Thoracic aorta (tissue), 2 donors: ENCODE results near the gene SNTB2. TPM values are rescaled to one million over a fixed set of nuclear protein-coding genes. Genes with fewer than 3 reads are reported as not detected.
A peak's percentile ranks its signal among the peaks of the same experiment; 100 is the strongest.

Source experiments
- ATAC-seq: fragments of 150-250 bp; one replicate; pipeline ENCODE4 v1.8.0; 2017; ENCODE audit warnings: low read depth; ENCODE audit not compliant: insufficient number of reproducible peaks, low FRiP score
- DNase-seq: peaks from one replicate; pipeline ENCODE4 v3.0.0-alpha.2; 2020; ENCODE audit warnings: low spot score
- H3K27ac ChIP-seq, 2 donors: fragments of 200-600 bp; sonication (generic); 1 replicate in 1 of 2; 2 replicates in 1 of 2; pipeline ENCODE4 v1.5.1; 2016; ENCODE audit warnings: mild to moderate bottlenecking in 2 of 2, moderate library complexity in 2 of 2
- H3K27me3 ChIP-seq: fragments of 200-600 bp; sonication (generic); replicated peaks from 2 replicates; pipeline ENCODE4 v1.6.0; 2016; ENCODE audit warnings: mild to moderate bottlenecking; ENCODE audit not compliant: insufficient read depth
- H3K36me3 ChIP-seq: fragments of 200-600 bp; sonication (generic); one replicate; pipeline ENCODE4 v1.5.1; 2016
- H3K4me1 ChIP-seq, 2 donors: fragments of 200-600 bp; sonication (generic); 1 replicate in 1 of 2; 2 replicates in 1 of 2; pipeline versions ENCODE4 v1.5.1 to v1.6.0; 2016; ENCODE audit warnings: low read depth in 2 of 2, mild to moderate bottlenecking in 1 of 2; ENCODE audit not compliant: control insufficient read depth in 1 of 2
- H3K4me3 ChIP-seq: fragments of 200-600 bp; sonication (generic); 2 replicates; pipeline ENCODE4 v1.5.1; 2016; ENCODE audit warnings: mild to moderate bottlenecking
- H3K9me3 ChIP-seq: fragments of 200-600 bp; sonication (generic); 2 replicates; pipeline ENCODE4 v1.5.1; 2016
- CTCF ChIP-seq: fragments of 200-600 bp; sonication (generic); IDR thresholded peaks from one replicate; pipeline ENCODE4 v1.5.1; 2019; ENCODE audit warnings: antibody characterized with exemption
- total RNA-seq, 2 donors: library from RNA; depleted of rRNA; stranded (reverse); fragments of >200 nt; gene quantifications; one replicate each; pipeline versions ENCODE4 v1.1.0 to v1.2.3, GENCODE V29; 2016

SNTB2 gene
- total RNA-seq, 2 donors from 2014 or later: 39.4 to 65.5 TPM

- H3K36me3 ChIP-seq: no peaks in the 10 kb centered on the region
- no peak overlapping the region for H3K4me3 ChIP-seq
- H3K9me3 ChIP-seq: no peaks in the 10 kb centered on the region
- ATAC-seq (no peak), DNase-seq (no peak)
- no peaks in the 10 kb centered on the region for H3K27me3 ChIP-seq
- H3K4me1 ChIP-seq: peaks cover 28 to 48% of the 10 kb centered on the region in 2 donors
- peak overlapping the region; percentile 77 to 80 for H3K27ac ChIP-seq
- TF ChIP-seq CTCF: no peak
Measured at GRCh38 chr16:69180011-69180338, 7.0 kb upstream of the SNTB2 start.

- no peaks in the 10 kb centered on the region for H3K9me3 ChIP-seq
- H3K36me3 ChIP-seq: no peaks in the 10 kb centered on the region
- DNase-seq (no peak), ATAC-seq (no peak)
- H3K27ac ChIP-seq: peak overlapping the region in 1 of 2 donors; percentile 18
- no peak for TF ChIP-seq CTCF
- H3K4me3 ChIP-seq: no peak overlapping the region
- H3K4me1 ChIP-seq: peaks cover 29 to 44% of the 10 kb centered on the region in 2 donors
- H3K27me3 ChIP-seq: no peaks in the 10 kb centered on the region
Measured at GRCh38 chr16:69182730-69183416, 4.1 kb upstream of the SNTB2 start.

GRCh38 chr16:69187446-69188235, 677 bp downstream of the SNTB2 start:
- Histone ChIP-seq H3K4me3 (peak overlapping the region; percentile 88), H3K36me3 (no peaks in the 10 kb centered on the region), H3K4me1 (peaks cover 46 to 63% of the 10 kb centered on the region in 2 donors), H3K9me3 (no peaks in the 10 kb centered on the region), H3K27ac (peak overlapping the region; percentile 82 to 84), H3K27me3 (no peaks in the 10 kb centered on the region)
- TF ChIP-seq CTCF: no peak
- no peak for ATAC-seq
- DNase-seq: no peak

- Histone ChIP-seq H3K4me3 (peak overlapping the region; percentile 88), H3K4me1 (peaks cover 46 to 60% of the 10 kb centered on the region in 2 donors), H3K27me3 (no peaks in the 10 kb centered on the region), H3K9me3 (no peaks in the 10 kb centered on the region), H3K36me3 (no peaks in the 10 kb centered on the region), H3K27ac (peak overlapping the region; percentile 82 to 84)
- ATAC-seq: no peak
- no peak for TF ChIP-seq CTCF
- no peak for DNase-seq
Measured at GRCh38 chr16:69188236-69188549, 1.2 kb downstream of the SNTB2 start.

- Histone ChIP-seq H3K27me3 (no peaks in the 10 kb centered on the region), H3K4me3 (peak overlapping the region; percentile 88), H3K9me3 (no peaks in the 10 kb centered on the region), H3K4me1 (peaks cover 45 to 60% of the 10 kb centered on the region in 2 donors), H3K27ac (peak overlapping the region in 1 of 2 donors; percentile 84), H3K36me3 (no peaks in the 10 kb centered on the region)
- DNase-seq (no peak), ATAC-seq (no peak)
- TF ChIP-seq CTCF: no peak
Measured at GRCh38 chr16:69188716-69189115, 1.8 kb downstream of the SNTB2 start.
